ENCODE results near the gene RER1. TPM values are rescaled to one million over a fixed set of nuclear protein-coding genes. Genes with fewer than 3 reads are reported as not detected.

Gene RER1
- total RNA-seq, 1 donor from 2014 or later: 35.5 TPM

DNA sequence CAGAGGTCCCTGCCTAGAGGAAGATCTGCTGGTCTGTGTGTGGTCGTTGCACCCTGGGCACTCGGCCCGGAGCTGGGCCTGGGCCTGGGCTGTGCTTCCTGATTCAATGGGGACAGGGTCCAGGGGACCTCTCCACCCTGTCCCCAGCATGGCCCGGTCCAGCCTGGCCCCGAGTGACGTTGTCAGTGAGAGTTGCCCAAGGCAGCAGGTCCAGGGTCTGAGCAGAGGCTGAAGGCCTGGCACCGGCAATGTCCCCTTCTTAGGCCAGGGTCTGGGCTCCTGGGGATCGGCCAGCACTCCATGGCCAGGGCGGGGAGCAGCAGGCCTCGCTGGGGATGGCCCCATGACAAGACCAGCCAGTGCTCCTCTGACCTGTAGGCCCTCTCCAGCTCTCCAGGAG, 36.3 kb downstream of the RER1 start:
- H3K9me3 ChIP-seq (ENCODE audit: control insufficient read depth in 3 of 3, low read length in 3 of 3): peaks cover 2 to 7% (median 5%) of the 10 kb centered on the region in 3 donors
- no peaks in the 10 kb centered on the region for H3K36me3 ChIP-seq (ENCODE audit: control insufficient read depth in 3 of 3, insufficient read depth in 3 of 3, low read length in 3 of 3)
- H3K4me1 ChIP-seq (ENCODE audit: control insufficient read depth in 3 of 3, insufficient read depth in 3 of 3, low read length in 3 of 3): no peaks in the 10 kb centered on the region
- no peak overlapping the region for H3K27ac ChIP-seq (ENCODE audit: low read depth, low read length)
- H3K4me3 ChIP-seq (ENCODE audit: low read length in 3 of 3): no peak overlapping the region
- no peak overlapping the region for H3K9ac ChIP-seq (ENCODE audit: low read depth in 1 of 3, low read length in 3 of 3)
- peaks cover 37 to 62% (median 53%) of the 10 kb centered on the region in 3 donors for H3K27me3 ChIP-seq (ENCODE audit: control insufficient read depth in 3 of 3, insufficient read depth in 3 of 3, low read length in 3 of 3)

GRCh38 chr1:2428490-2428889, 36.8 kb downstream of the RER1 start:
- H3K9me3 ChIP-seq (ENCODE audit: control insufficient read depth in 3 of 3, low read length in 3 of 3): peaks cover under 1 to 2% (median 1%) of the 10 kb centered on the region in 3 donors
- no peaks in the 10 kb centered on the region for H3K4me1 ChIP-seq (ENCODE audit: control insufficient read depth in 3 of 3, insufficient read depth in 3 of 3, low read length in 3 of 3)
- no peak overlapping the region for H3K27ac ChIP-seq (ENCODE audit: low read depth, low read length)
- H3K9ac ChIP-seq (ENCODE audit: low read depth in 1 of 3, low read length in 3 of 3): no peak overlapping the region
- no peak overlapping the region for H3K4me3 ChIP-seq (ENCODE audit: low read length in 3 of 3)
- peaks cover 42 to 62% (median 58%) of the 10 kb centered on the region in 3 donors for H3K27me3 ChIP-seq (ENCODE audit: control insufficient read depth in 3 of 3, insufficient read depth in 3 of 3, low read length in 3 of 3)
- no peaks in the 10 kb centered on the region for H3K36me3 ChIP-seq (ENCODE audit: control insufficient read depth in 3 of 3, insufficient read depth in 3 of 3, low read length in 3 of 3)

DNA sequence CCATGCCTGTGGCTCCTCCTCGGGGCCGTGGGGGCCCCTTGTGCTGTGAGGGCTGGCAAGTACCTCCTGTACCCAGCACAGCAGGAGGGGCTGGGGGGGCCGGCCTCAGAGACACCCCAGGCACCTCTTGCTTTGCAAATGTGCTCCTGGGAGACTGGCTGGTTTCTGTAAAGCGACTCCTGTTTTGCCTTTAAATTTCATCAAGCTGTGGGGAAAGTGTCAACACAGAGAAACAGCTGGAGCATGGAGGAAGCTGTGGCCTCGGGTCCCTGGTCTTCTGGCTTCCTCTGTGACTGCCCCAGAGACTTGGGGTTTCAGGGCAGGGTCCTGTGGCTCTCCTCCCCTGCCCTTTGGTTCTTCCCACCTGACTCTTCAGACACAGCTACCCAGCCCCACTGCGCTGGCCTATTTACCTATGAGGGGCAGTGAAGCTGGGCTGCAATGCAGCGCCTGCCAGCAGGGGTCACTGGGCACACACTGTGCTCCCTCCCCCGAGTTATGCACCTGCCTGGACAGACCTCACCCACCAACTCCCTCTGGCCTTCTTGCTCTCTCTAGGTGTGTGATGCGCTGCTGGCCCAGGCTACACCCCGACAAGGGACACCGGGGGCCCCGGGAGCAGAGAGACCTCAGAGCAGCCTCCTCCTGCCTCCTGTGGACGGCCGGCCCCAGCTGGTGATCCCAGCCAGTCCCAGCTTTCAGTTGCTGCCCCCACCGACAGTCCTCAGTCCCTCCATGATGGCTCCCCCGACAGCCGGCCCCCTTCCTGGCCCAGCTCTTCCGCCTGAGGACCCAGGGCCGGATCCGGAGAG, 38.3 kb downstream of the RER1 start:
- Histone ChIP-seq H3K4me1 (ENCODE audit: control insufficient read depth in 3 of 3, insufficient read depth in 3 of 3, low read length in 3 of 3) (no peaks in the 10 kb centered on the region), H3K4me3 (ENCODE audit: low read length in 3 of 3) (no peak overlapping the region), H3K27ac (ENCODE audit: low read depth, low read length) (no peak overlapping the region), H3K9ac (ENCODE audit: low read depth in 1 of 3, low read length in 3 of 3) (no peak overlapping the region), H3K36me3 (ENCODE audit: control insufficient read depth in 3 of 3, insufficient read depth in 3 of 3, low read length in 3 of 3) (no peaks in the 10 kb centered on the region), H3K27me3 (ENCODE audit: control insufficient read depth in 3 of 3, insufficient read depth in 3 of 3, low read length in 3 of 3) (peaks cover 52 to 73% (median 70%) of the 10 kb centered on the region in 3 donors), H3K9me3 (ENCODE audit: control insufficient read depth in 3 of 3, low read length in 3 of 3) (no peaks in the 10 kb centered on the region)

DNA sequence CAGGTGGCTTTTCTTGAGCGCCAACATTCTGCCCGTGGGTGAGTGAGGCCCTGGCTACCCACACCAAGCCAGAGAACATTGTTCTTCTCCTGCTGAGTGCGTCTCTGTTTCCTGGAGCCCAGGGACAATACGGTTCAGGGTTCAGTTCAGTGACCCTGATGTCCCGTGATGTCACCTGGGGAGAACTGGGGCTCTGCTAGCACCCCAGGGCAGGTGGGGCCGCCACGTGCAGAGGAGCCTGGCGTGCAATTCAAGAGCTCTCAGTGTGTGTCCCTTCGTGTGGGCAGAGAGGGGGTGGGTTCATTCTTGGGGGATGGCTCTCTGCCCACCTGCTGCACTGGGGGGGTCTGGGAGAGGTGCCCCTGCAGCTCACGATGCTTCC, 38.9 kb downstream of the RER1 start:
- no peak overlapping the region for H3K27ac ChIP-seq (ENCODE audit: low read depth, low read length)
- H3K9me3 ChIP-seq (ENCODE audit: control insufficient read depth in 3 of 3, low read length in 3 of 3): no peaks in the 10 kb centered on the region
- peaks cover 54 to 78% (median 70%) of the 10 kb centered on the region in 3 donors for H3K27me3 ChIP-seq (ENCODE audit: control insufficient read depth in 3 of 3, insufficient read depth in 3 of 3, low read length in 3 of 3)
- H3K9ac ChIP-seq (ENCODE audit: low read depth in 1 of 3, low read length in 3 of 3): no peak overlapping the region
- no peaks in the 10 kb centered on the region for H3K36me3 ChIP-seq (ENCODE audit: control insufficient read depth in 3 of 3, insufficient read depth in 3 of 3, low read length in 3 of 3)
- no peaks in the 10 kb centered on the region for H3K4me1 ChIP-seq (ENCODE audit: control insufficient read depth in 3 of 3, insufficient read depth in 3 of 3, low read length in 3 of 3)
- H3K4me3 ChIP-seq (ENCODE audit: low read length in 3 of 3): no peak overlapping the region

DNA sequence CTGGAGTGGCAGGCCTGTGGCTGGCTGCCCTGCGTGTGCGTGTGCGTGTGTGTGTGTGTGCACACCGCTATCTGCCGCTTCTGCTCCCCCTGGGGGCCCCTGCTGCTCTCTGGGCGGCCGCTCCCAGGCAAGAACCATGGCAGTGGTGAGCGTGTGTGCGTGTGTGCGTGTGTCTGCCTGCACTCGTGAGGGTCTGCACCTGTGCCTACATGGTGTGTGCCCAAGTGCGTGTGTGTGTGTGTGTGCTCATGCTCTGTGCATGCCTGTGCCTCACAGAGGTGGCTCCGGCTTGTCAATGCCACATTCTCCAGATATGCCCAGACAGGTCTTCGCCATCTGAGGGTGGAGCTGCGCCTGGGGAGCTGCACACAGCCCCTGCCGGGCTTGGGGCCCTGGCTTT, 39.5 kb downstream of the RER1 start:
- no peaks in the 10 kb centered on the region for H3K9me3 ChIP-seq (ENCODE audit: control insufficient read depth in 3 of 3, low read length in 3 of 3)
- no peak overlapping the region for H3K27ac ChIP-seq (ENCODE audit: low read depth, low read length)
- no peak overlapping the region for H3K4me3 ChIP-seq (ENCODE audit: low read length in 3 of 3)
- H3K36me3 ChIP-seq (ENCODE audit: control insufficient read depth in 3 of 3, insufficient read depth in 3 of 3, low read length in 3 of 3): no peaks in the 10 kb centered on the region
- no peak overlapping the region for H3K9ac ChIP-seq (ENCODE audit: low read depth in 1 of 3, low read length in 3 of 3)
- H3K27me3 ChIP-seq (ENCODE audit: control insufficient read depth in 3 of 3, insufficient read depth in 3 of 3, low read length in 3 of 3): peaks cover 51 to 78% (median 67%) of the 10 kb centered on the region in 3 donors
- no peaks in the 10 kb centered on the region for H3K4me1 ChIP-seq (ENCODE audit: control insufficient read depth in 3 of 3, insufficient read depth in 3 of 3, low read length in 3 of 3)

- Histone ChIP-seq H3K27me3 (ENCODE audit: control insufficient read depth in 3 of 3, insufficient read depth in 3 of 3, low read length in 3 of 3) (peaks cover 46 to 76% (median 63%) of the 10 kb centered on the region in 3 donors), H3K36me3 (ENCODE audit: control insufficient read depth in 3 of 3, insufficient read depth in 3 of 3, low read length in 3 of 3) (no peaks in the 10 kb centered on the region), H3K4me3 (ENCODE audit: low read length in 3 of 3) (no peak overlapping the region), H3K9ac (ENCODE audit: low read depth in 1 of 3, low read length in 3 of 3) (no peak overlapping the region), H3K9me3 (ENCODE audit: control insufficient read depth in 3 of 3, low read length in 3 of 3) (no peaks in the 10 kb centered on the region), H3K27ac (ENCODE audit: low read depth, low read length) (no peak overlapping the region), H3K4me1 (ENCODE audit: control insufficient read depth in 3 of 3, insufficient read depth in 3 of 3, low read length in 3 of 3) (no peaks in the 10 kb centered on the region)
These were observed 39.9 kb downstream of the RER1 start for GRCh38 chr1:2431518-2431917.

- Histone ChIP-seq H3K4me3 (ENCODE audit: low read length in 3 of 3) (no peak overlapping the region), H3K9me3 (ENCODE audit: control insufficient read depth in 3 of 3, low read length in 3 of 3) (no peaks in the 10 kb centered on the region), H3K27ac (ENCODE audit: low read depth, low read length) (no peak overlapping the region), H3K36me3 (ENCODE audit: control insufficient read depth in 3 of 3, insufficient read depth in 3 of 3, low read length in 3 of 3) (no peaks in the 10 kb centered on the region), H3K4me1 (ENCODE audit: control insufficient read depth in 3 of 3, insufficient read depth in 3 of 3, low read length in 3 of 3) (no peaks in the 10 kb centered on the region), H3K9ac (ENCODE audit: low read depth in 1 of 3, low read length in 3 of 3) (no peak overlapping the region), H3K27me3 (ENCODE audit: control insufficient read depth in 3 of 3, insufficient read depth in 3 of 3, low read length in 3 of 3) (peaks cover 43 to 69% (median 61%) of the 10 kb centered on the region in 3 donors)
These were observed 40.8 kb downstream of the RER1 start for GRCh38 chr1:2432441-2432844.

GRCh38 chr1:2433196-2433595, 41.6 kb downstream of the RER1 start:
- Histone ChIP-seq H3K9ac (ENCODE audit: low read depth in 1 of 3, low read length in 3 of 3) (no peak overlapping the region), H3K9me3 (ENCODE audit: control insufficient read depth in 3 of 3, low read length in 3 of 3) (no peaks in the 10 kb centered on the region), H3K4me1 (ENCODE audit: control insufficient read depth in 3 of 3, insufficient read depth in 3 of 3, low read length in 3 of 3) (no peaks in the 10 kb centered on the region), H3K27me3 (ENCODE audit: control insufficient read depth in 3 of 3, insufficient read depth in 3 of 3, low read length in 3 of 3) (peaks cover 47 to 67% (median 63%) of the 10 kb centered on the region in 3 donors), H3K4me3 (ENCODE audit: low read length in 3 of 3) (no peak overlapping the region), H3K36me3 (ENCODE audit: control insufficient read depth in 3 of 3, insufficient read depth in 3 of 3, low read length in 3 of 3) (no peaks in the 10 kb centered on the region), H3K27ac (ENCODE audit: low read depth, low read length) (no peak overlapping the region)

DNA sequence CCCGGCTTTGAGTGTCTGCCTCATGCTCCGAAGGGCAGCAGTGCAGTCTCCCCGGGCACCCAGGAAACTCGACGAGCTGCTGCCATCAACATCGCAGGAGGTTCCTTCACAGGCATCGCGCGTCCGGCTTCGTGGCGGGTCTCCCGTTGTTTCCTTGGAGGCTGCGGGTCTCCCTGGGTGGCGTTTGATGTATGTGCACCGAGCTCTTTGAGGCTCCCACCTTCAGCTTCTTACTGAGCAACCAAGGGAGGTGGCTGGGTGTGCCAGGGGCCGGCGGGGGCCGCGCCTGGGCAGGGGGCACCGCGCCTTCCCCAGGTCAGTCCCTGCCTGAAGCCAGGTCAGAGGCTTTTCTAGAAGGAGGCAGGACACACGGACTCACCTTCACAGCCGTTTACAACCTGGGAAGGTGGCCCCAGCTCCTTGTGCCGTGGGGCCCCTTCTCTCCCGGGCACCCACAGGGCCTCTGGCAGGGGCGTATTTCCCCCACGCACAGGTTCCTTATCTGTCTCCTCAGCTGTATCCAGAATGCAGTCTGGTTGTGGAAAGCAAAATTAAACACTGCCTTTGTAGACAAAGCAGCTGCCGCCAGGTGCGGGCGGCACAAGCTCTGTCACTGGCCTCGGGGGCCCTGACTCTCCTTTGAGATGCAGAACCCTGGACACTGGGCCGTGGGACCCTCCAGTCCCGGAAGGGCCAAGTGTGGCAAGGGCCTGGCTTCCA, 42.5 kb downstream of the RER1 start:
- no peak overlapping the region for H3K4me3 ChIP-seq (ENCODE audit: low read length in 3 of 3)
- H3K4me1 ChIP-seq (ENCODE audit: control insufficient read depth in 3 of 3, insufficient read depth in 3 of 3, low read length in 3 of 3): no peaks in the 10 kb centered on the region
- H3K9ac ChIP-seq (ENCODE audit: low read depth in 1 of 3, low read length in 3 of 3): no peak overlapping the region
- no peak overlapping the region for H3K27ac ChIP-seq (ENCODE audit: low read depth, low read length)
- H3K9me3 ChIP-seq (ENCODE audit: control insufficient read depth in 3 of 3, low read length in 3 of 3): no peaks in the 10 kb centered on the region
- H3K36me3 ChIP-seq (ENCODE audit: control insufficient read depth in 3 of 3, insufficient read depth in 3 of 3, low read length in 3 of 3): no peaks in the 10 kb centered on the region
- peaks cover 49 to 65% (median 62%) of the 10 kb centered on the region in 3 donors for H3K27me3 ChIP-seq (ENCODE audit: control insufficient read depth in 3 of 3, insufficient read depth in 3 of 3, low read length in 3 of 3)

GRCh38 chr1:2435091-2435490, 43.5 kb downstream of the RER1 start:
- Histone ChIP-seq H3K36me3 (ENCODE audit: control insufficient read depth in 3 of 3, insufficient read depth in 3 of 3, low read length in 3 of 3) (no peaks in the 10 kb centered on the region), H3K9me3 (ENCODE audit: control insufficient read depth in 3 of 3, low read length in 3 of 3) (no peaks in the 10 kb centered on the region), H3K27me3 (ENCODE audit: control insufficient read depth in 3 of 3, insufficient read depth in 3 of 3, low read length in 3 of 3) (peaks cover 51 to 64% (median 52%) of the 10 kb centered on the region in 3 donors), H3K4me3 (ENCODE audit: low read length in 3 of 3) (no peak overlapping the region), H3K27ac (ENCODE audit: low read depth, low read length) (no peak overlapping the region), H3K9ac (ENCODE audit: low read depth in 1 of 3, low read length in 3 of 3) (no peak overlapping the region), H3K4me1 (ENCODE audit: control insufficient read depth in 3 of 3, insufficient read depth in 3 of 3, low read length in 3 of 3) (no peaks in the 10 kb centered on the region)

Measured in skeletal muscle tissue (tissue), 4 donors.